Measurements from ENCODE around the gene TES. TPM values are rescaled to one million over a fixed set of nuclear protein-coding genes. Genes with fewer than 3 reads are reported as not detected.

The TES gene
- total and polyA plus RNA-seq, 2 donors, result 159 to 207 TPM

DNA sequence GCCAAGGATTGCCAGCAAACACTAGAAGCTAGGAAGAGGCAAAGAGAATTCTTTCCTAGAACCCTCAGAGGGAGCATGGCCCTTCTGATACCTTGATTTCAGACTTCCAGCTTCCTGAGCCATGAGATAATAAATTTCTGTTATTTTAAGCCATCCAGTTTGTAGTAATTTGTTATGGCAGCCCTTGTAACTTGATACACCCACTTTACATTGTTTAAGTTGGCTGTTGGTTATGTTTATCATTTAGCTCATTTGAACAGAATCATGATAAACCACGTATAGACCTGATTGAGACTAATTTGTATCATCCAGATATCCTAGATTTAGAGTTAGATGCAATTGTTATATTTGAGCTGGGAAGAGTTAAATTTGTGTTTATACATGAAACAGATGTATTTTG, 9.4 kb upstream of the TES start:
- H3K36me3 ChIP-seq (ENCODE audit: insufficient read depth), result no peaks in the 10 kb centered on the region
- no peak overlapping the region for H3K4me3 ChIP-seq (ENCODE audit: low read depth, low read length)
- WGBS, result 52% methylated on average over 1 of the region's 1 CpG
- H3K27ac ChIP-seq (ENCODE audit: low read depth), result no peak overlapping the region
- DNase-seq (ENCODE audit: extremely low spot score), result no peak
- H3K4me1 ChIP-seq (ENCODE audit: insufficient read depth), result no peaks in the 10 kb centered on the region

DNA sequence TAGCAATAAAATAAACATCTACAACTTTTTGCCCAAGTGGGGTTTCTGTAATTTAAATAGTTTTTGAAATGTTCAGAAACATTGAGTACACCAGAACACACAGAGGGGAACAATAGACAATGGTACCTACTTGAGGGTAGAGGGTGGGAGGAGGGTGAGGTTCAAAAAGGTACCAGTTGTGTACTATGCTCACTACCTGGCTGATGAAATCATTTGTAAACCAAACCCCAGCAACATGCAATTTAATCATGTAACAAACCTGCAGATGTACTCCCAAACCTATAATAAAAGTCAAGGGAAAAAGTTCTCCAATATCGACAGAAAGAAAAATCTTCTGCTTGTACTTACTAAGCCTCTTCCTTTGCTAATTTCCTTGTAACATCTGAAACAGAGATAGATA, 4.2 kb upstream of the TES start:
- no peak for DNase-seq (ENCODE audit: extremely low spot score)
- no peaks in the 10 kb centered on the region for H3K36me3 ChIP-seq (ENCODE audit: insufficient read depth)
- no peaks in the 10 kb centered on the region for H3K4me1 ChIP-seq (ENCODE audit: insufficient read depth)
- H3K4me3 ChIP-seq (ENCODE audit: low read depth, low read length), result no peak overlapping the region
- no peak overlapping the region for H3K27ac ChIP-seq (ENCODE audit: low read depth)
- WGBS, result 85% methylated on average over 1 of the region's 1 CpG

- Histone ChIP-seq H3K36me3 (ENCODE audit: insufficient read depth) (no peaks in the 10 kb centered on the region), H3K4me3 (ENCODE audit: low read depth, low read length) (no peak overlapping the region), H3K4me1 (ENCODE audit: insufficient read depth) (no peaks in the 10 kb centered on the region), H3K27ac (ENCODE audit: low read depth) (no peak overlapping the region)
- DNase-seq (ENCODE audit: extremely low spot score), result no peak
- 76% methylated on average over 1 of the region's 1 CpG for WGBS
Measured at GRCh38 chr7:116208919-116209318, 1.4 kb upstream of the TES start.

DNA sequence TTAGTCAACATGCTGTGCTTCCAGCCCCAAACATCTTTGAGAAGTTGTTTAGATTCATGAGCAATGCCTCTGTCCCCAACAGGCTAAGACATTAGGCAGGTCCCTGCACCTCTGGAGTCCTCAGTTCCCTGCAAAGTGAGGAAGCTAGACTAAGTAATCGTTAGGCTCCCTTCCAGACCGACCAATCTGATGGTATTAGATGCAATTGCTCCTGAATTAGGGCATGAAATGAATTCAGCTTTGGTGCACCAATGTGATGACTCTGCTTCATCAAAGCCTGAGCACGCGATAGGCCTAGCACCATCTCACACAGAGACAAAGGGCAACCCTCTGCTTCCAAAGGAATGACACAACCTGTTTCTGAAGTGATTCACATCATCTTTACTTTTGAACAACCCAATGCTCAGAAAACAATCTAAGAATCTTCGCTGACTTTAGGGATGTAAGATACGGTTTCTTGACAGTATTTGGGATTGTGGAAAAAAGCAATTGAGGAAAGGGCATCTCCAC, 723 bp upstream of the TES start:
- WGBS, result 94% methylated on average over 6 of the region's 6 CpGs
- Histone ChIP-seq H3K4me1 (ENCODE audit: insufficient read depth) (no peaks in the 10 kb centered on the region), H3K27ac (ENCODE audit: low read depth) (no peak overlapping the region), H3K36me3 (ENCODE audit: insufficient read depth) (no peaks in the 10 kb centered on the region), H3K4me3 (ENCODE audit: low read depth, low read length) (no peak overlapping the region)
- DNase-seq (ENCODE audit: extremely low spot score), result no peak

GRCh38 chr7:116211006-116211912, 920 bp downstream of the TES start:
- WGBS, result 3% methylated on average over 27 of the region's 27 CpGs
- Histone ChIP-seq H3K27ac (ENCODE audit: low read depth) (peak overlapping the region; percentile 92), H3K4me3 (ENCODE audit: low read depth, low read length) (peak overlapping the region; percentile 68), H3K4me1 (ENCODE audit: insufficient read depth) (no peaks in the 10 kb centered on the region), H3K36me3 (ENCODE audit: insufficient read depth) (no peaks in the 10 kb centered on the region)
- peak; percentile 78 for DNase-seq (ENCODE audit: extremely low spot score)

- WGBS, result 44% methylated on average over 7 of the region's 7 CpGs
- no peaks in the 10 kb centered on the region for H3K36me3 ChIP-seq (ENCODE audit: insufficient read depth)
- peak overlapping the region; percentile 80 for H3K27ac ChIP-seq (ENCODE audit: low read depth)
- no peak for DNase-seq (ENCODE audit: extremely low spot score)
- H3K4me3 ChIP-seq (ENCODE audit: low read depth, low read length), result peak overlapping the region; percentile 7
- no peaks in the 10 kb centered on the region for H3K4me1 ChIP-seq (ENCODE audit: insufficient read depth)
Measured at GRCh38 chr7:116211913-116212596, 1.7 kb downstream of the TES start.

DNA sequence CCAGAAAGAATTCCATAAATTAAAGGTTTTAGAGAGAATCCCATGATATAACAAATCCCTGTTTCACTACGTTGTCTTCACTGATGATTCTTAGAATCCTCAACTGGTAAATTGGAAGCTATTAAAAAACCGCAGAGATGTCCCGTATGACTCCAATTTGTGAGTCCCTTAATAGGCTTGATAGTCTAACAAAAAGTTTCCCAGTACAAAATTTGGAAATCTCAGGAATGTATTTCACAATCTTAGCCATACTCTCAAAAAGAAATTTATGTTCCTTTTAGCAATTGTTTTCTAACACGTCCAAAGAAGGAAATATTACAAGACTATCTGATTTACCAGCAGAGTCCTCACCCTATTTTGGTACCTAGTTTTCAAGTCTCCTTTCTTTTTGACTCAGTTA, 2.5 kb downstream of the TES start:
- no peak for DNase-seq (ENCODE audit: extremely low spot score)
- no peak overlapping the region for H3K27ac ChIP-seq (ENCODE audit: low read depth)
- H3K4me3 ChIP-seq (ENCODE audit: low read depth, low read length), result no peak overlapping the region
- 36% methylated on average over 4 of the region's 4 CpGs for WGBS
- H3K36me3 ChIP-seq (ENCODE audit: insufficient read depth), result no peaks in the 10 kb centered on the region
- no peaks in the 10 kb centered on the region for H3K4me1 ChIP-seq (ENCODE audit: insufficient read depth)

DNA sequence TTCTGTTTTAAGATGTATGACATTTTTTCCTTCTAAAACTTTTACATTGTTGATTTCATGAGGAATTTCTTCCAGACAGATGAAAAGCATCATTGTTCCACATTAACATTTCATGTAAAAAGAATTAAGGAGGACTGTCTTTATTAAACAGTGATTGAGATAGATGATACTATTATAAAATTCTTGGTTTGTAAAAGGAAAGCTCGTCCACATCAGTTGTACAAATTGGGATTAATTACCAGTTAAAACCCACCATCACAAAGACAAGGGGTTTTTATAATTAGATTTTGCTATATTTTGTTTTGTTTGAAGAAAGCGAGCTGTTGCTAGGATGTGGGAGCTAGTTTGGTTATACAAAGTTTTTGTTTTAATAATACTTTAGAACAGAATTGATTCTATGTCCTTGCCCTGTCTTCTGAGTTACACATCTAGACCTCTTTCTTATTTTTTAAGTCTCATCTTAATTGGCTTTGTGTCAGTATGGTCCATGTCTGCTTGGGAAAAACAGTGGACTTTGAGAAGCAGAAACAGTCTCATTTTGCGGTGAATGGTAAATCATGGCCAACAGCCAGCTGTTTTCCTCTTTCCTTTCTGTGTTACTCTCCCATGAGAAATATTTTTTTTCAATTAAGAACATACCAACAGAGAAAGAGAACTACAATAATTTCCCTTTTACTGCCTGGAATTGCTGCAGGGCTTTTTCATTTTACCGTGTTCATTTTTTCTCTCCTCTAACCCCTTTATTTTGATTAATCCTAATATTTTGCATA, 3.2 kb downstream of the TES start:
- no peak for DNase-seq (ENCODE audit: extremely low spot score)
- H3K27ac ChIP-seq (ENCODE audit: low read depth), result peak overlapping the region; percentile 45
- H3K4me3 ChIP-seq (ENCODE audit: low read depth, low read length), result no peak overlapping the region
- H3K4me1 ChIP-seq (ENCODE audit: insufficient read depth), result no peaks in the 10 kb centered on the region
- 37% methylated on average over 4 of the region's 4 CpGs for WGBS
- no peaks in the 10 kb centered on the region for H3K36me3 ChIP-seq (ENCODE audit: insufficient read depth)

DNA sequence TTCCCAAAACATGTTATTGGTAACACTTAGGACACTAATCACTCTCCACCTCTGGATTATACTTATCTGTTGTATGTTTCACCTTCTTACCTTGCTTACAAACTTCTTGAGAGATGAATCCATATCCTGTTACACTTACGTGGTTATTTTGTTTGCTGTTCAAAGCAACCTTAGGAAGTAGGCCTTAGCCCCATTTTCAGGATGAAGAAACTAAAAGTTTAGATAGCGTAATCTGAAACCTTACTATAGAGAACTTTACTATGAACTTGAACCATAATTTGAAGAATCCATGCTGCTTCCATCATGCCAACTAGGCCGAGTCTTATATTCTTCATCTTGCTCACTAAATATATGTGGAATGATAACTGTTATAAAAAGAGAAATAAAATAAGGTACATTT, 4.6 kb downstream of the TES start:
- Histone ChIP-seq H3K36me3 (ENCODE audit: insufficient read depth) (no peaks in the 10 kb centered on the region), H3K4me1 (ENCODE audit: insufficient read depth) (no peaks in the 10 kb centered on the region), H3K4me3 (ENCODE audit: low read depth, low read length) (no peak overlapping the region), H3K27ac (ENCODE audit: low read depth) (no peak overlapping the region)
- DNase-seq (ENCODE audit: extremely low spot score), result no peak
- WGBS, result 93% methylated on average over 3 of the region's 3 CpGs

DNA sequence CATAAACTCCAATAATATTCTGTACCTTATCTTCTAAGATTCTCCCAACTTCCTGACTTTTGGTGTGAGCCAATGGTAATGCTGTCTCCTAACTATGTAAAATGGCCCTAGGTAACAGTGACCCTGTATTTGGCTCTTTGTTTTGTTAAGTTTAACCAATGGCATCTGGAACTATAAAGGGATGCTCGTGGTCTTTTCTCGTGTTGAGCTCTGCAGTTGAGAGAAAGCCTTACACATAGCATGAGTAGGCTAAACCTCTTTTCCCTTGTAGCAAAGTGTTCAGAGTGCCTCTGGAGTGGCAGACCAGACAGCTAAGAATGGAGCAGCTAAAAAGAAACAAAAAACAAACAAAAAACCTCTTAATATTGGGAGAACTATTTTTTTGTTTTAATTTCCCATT, 5.2 kb downstream of the TES start:
- no peaks in the 10 kb centered on the region for H3K36me3 ChIP-seq (ENCODE audit: insufficient read depth)
- no peak overlapping the region for H3K4me3 ChIP-seq (ENCODE audit: low read depth, low read length)
- no peak overlapping the region for H3K27ac ChIP-seq (ENCODE audit: low read depth)
- DNase-seq (ENCODE audit: extremely low spot score), result no peak
- WGBS, result 55% methylated on average over 2 of the region's 2 CpGs
- no peaks in the 10 kb centered on the region for H3K4me1 ChIP-seq (ENCODE audit: insufficient read depth)

GRCh38 chr7:116216956-116217571, 6.7 kb downstream of the TES start:
- H3K4me3 ChIP-seq (ENCODE audit: low read depth, low read length), result no peak overlapping the region
- H3K4me1 ChIP-seq (ENCODE audit: insufficient read depth), result no peaks in the 10 kb centered on the region
- WGBS, result 53% methylated on average over 3 of the region's 3 CpGs
- H3K27ac ChIP-seq (ENCODE audit: low read depth), result no peak overlapping the region
- no peaks in the 10 kb centered on the region for H3K36me3 ChIP-seq (ENCODE audit: insufficient read depth)
- DNase-seq (ENCODE audit: extremely low spot score), result no peak

DNA sequence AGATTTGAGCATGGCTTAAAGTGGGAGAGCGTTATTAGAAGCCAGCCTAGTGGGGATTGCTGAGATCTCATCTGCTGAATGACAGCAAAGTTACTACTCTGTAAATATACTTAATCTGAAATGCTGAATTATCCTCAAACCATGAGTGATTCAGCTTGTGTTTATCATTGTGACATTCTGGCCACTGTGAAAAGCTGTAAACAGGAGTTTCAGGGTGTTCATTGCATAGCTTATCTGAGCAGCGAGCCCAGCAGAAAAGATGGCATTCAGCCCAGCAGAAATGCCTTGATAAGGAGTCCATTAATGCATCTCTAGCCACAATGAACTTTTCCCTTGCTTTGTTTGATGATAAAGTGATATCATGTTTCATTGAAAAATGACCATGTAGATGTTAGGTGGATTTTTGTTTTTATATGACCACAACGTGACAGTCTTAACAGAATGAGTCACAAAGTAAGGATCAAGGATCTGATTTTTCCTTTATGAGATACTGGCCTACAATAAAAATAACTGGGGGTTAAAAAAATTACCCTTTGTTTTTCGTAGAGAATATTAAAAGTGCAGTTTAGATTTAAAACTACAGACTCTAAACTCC, 7.8 kb downstream of the TES start:
- DNase-seq (ENCODE audit: extremely low spot score), result no peak
- H3K4me1 ChIP-seq (ENCODE audit: insufficient read depth), result no peaks in the 10 kb centered on the region
- H3K36me3 ChIP-seq (ENCODE audit: insufficient read depth), result no peaks in the 10 kb centered on the region
- no peak overlapping the region for H3K27ac ChIP-seq (ENCODE audit: low read depth)
- 19% methylated on average over 4 of the region's 4 CpGs for WGBS
- H3K4me3 ChIP-seq (ENCODE audit: low read depth, low read length), result no peak overlapping the region

DNA sequence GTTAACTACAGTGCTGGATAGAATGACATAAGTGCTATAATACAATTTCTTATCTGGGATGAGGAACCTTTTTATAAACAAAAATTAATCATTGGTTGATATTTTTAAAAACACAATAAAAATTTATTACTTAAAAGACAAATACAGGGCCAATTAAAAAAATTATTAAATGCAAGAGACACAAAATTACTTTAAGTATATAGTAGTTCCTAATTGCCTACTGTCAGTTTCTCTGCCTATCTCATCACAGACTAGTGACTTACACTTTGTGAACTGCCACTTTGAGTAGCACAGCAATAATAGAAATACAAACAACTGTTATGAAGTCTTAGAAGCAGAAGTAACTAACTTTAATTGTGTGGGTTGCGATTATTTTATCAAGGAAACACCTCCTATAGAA, 8.4 kb downstream of the TES start:
- H3K4me1 ChIP-seq (ENCODE audit: insufficient read depth), result no peaks in the 10 kb centered on the region
- no peaks in the 10 kb centered on the region for H3K36me3 ChIP-seq (ENCODE audit: insufficient read depth)
- H3K27ac ChIP-seq (ENCODE audit: low read depth), result no peak overlapping the region
- WGBS, result 0% methylated on average over 1 of the region's 1 CpG
- no peak overlapping the region for H3K4me3 ChIP-seq (ENCODE audit: low read depth, low read length)
- DNase-seq (ENCODE audit: extremely low spot score), result no peak
